NCI-H1436 treated with DMSO at 0.1 percent for 48 hours (cell line): ENCODE results near the gene TPGS1.

Experiments used
- DNase-seq: peaks from one replicate; lab custom pipeline; 2025; lab: John Stamatoyannopoulos, UW

Gene TPGS1, protein sequence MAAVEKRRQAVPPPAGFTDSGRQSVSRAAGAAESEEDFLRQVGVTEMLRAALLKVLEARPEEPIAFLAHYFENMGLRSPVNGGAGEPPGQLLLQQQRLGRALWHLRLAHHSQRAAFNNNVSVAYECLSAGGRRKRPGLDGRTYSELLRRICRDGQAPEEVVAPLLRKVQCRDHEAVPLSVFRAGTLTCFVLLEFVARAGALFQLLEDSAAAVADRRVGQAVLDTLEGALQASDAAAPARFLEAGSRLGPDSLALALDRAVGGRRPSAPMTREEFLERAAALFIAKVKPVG

DNA sequence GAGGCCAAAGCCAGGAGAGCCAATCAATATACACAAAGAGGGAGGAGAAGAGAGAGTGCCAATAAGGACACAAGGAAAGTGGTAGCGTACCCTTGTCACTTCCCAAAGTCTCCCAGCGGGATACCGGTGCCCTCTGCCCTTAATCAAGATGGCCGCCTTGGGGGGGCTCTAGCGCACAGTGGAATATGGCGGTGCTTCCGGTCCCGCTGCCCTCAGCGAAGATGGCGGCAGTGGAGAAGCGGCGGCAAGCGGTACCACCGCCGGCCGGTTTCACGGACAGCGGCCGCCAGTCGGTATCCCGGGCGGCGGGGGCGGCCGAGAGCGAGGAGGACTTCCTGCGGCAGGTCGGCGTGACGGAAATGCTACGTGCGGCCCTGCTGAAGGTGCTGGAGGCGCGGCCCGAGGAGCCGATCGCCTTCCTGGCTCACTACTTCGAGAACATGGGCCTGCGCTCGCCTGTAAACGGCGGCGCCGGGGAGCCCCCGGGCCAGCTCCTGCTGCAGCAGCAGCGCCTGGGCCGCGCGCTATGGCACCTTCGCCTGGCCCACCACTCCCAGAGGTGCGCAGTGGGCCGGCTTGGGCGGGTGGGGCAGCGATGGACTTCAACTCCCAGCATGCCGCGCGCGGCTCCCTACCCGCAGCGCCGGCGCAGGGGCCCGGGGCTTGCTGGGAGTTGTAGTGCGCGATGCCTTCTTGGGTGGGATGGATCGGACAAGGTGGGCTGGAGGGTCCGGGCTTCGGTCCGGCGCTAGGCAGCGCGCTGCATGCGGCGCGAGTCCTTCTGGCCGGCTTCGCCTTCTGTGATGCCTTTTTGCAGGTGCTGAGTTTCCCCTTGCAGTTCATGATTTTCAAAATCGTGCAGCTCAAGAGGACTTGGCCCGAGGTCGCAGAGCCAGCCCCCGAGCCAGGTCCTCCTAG lies at the start of gene TPGS1:
TSS of gene TPGS1 (plus strand) at position 212 of the 918 bp plus-strand sequence. CDS start at position 222, 10 bp downstream.
- DNase-seq, result no peak

DNA sequence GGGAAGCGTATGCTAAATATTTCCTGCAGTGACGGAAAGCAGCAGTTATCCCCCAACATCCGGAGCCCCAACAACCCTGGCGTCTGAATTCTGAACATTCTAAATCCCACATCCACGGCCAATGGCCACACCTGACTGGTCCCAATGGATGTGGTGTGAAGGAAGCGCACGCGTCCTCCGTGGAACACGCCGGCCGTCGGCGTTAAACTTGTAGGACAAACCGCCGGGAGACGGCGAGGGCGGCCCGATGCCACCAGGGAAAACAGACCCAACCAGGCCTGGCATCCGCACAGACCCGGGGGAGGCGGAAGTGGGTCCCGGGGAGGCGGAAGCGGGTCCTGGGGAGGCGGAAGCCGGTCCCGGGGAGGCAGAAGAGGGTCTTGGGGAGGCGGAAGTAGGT lies 49.7 kb upstream of the TPGS1 start:
- DNase-seq, result no peak

DNA sequence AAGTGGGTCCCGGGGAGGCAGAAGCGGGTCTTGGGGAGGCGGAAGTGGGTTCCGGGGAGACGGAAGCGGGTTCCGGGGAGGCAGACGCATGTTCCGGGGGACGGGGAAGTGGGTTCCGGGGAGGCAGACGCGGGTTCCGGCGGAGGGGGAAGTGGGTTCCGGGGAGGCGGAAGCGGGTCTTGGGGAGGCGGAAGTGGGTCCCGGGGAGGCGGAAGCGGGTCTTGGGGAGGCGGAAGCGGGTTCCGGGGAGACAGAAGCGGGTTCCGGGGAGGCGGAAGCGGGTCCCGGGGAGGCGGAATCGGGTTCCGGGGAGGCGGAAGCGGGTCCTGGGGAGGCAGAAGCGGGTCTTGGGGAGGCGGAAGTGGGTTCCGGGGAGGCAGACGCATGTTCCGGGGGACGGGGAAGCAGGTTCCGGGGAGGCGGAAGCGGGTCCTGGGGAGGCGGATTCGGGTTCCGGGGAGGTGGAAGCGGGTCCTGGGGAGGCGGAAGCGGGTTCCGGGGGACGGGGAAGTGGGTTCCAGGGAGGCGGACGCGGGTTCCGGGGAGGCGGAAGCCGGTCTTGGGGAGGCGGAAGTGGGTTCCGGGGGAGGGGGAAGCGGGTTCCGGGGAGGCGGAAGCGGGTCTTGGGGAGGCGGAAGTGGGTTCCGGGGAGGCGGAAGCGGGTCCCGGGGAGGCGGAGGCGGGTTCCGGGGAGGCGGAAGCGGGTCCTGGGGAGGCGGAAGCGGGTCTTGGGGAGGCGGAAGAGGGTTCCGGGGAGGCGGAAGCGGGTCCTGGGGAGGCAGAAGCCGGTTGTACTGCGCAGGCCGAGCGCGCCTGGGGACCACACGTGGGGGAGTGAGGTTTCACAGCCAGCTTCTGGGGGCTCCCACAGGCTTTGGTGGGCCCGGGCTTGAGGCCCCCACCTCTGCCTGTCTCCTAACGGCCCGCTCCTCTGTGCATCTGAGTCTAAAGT lies 48.9 kb upstream of the TPGS1 start:
- no peak for DNase-seq

DNA sequence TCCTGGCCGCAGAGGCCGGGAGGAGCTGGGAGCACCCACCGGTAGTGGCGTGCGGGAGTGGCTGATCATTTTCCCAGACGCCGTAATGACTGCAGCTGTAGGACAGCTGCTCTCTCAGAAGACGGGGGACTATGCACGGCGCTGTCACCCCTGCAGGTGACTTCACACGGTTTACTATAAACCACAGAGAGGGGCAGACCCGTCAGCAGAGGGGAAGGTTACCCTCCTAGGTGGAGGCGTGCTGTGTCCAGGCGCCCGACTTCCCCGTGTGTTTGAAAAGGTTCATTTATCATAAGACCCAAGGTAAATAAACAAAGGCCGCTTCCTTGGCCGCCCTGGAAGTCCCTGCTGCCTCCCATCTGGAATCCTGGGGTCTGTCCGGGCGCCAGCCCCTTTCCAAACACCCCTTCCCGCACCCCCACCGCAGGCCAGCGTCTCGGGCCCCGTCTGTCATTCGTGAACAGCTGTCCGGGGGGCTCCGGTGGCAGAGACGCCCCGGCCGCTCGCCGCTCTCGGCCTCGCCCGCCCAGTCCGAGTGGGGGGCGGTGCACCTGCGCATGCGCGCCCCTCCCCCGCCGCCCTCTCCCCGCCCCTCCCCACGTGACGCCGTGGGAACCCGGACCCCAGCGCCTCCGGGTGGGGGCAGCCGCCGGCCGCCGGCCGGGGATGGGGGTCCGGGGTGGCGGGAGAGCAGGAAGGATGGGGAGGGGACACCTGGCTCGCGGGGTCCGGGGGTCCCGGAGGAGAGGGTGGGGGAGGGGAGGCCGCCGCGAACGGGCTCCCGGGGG lies 47.4 kb upstream of the TPGS1 start:
- DNase-seq, result no peak

DNA sequence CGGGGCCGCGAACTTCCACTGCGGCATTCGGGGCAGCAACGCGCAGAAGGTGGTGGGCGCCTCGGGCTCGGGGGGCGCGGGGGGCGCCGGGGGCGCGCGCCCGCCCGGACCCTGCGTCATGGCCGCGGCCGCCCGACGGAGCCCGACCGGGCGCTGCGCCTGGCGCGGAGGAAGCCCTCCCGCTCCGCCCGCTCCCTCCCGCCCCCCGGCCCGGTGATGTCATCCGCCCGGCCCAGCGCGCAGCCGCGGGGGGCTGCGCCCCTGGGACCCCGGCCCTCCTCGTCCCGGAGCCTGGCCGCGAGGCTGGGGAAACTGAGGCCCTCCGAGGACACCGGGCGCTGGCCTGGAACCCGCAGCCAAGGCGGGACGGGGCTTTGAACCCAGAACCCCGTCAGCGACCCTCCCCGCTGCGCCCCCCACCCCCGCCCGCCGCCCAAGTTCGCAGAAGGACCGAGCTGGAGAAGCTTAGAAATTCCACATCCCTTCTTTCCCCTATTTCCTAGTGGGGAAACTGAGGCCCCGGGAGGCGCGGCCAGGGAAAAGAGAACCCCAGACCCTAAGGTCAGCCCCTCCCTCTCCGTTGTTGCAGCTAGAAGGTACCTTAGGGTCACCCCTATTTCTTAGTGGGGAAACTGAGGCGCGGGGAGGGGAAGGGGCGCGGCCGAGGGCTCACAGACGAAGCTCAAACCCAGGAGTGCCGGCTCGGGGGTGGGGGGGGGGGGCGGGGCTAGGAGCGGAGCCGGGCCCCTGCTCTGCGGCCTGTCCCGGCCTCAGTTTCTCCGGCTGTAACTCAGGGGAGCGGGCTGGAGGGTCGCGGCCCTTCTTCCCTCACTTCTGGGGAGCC lies 46.2 kb upstream of the TPGS1 start, which contains the start of gene SHC2:
TSS of gene SHC2 (minus strand) at position 157 of the 844 bp plus-strand sequence. CDS start at position 120, 37 bp downstream.
- no peak for DNase-seq

DNA sequence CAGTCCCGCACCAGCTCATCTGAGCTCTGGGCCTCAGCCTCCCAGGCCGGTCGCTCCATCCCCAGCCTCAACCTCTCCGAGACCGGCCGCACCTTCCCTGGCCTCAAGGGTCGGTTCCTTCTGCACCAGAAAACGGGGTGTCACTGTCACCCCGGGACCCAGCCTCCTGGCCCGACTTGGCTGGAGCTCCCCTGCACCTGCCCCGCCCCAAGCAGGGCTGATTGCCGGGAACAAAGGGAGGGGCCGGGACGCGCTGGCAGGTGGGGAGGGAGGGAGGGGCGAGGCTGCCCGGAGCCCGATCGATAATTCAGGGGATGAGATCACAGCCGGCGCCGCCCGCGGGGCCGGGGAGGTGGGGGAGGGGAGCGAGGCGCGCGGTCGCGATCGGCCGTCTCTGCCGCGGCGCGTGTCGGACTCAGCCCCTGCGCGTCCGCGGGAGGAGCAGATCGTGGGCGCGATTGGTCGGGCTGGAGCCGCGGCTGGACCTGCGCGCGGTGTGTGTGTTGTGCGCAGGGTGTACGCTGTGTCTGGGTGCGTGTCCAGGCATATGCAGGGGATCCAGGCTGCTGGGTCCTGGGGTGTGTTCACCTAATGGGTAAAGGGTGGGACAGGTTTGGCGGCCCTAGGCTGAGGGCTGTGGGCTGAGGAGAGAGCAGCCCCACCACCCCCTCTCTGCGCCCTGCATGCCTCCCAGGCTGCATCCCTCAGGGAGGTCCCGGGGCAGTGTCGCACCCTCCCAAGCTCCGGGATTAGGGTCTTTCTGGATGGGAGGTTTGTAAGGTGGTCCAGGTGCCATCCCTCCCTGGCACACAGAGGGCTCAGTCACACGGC lies 45.4 kb upstream of the TPGS1 start:
- no peak for DNase-seq

DNA sequence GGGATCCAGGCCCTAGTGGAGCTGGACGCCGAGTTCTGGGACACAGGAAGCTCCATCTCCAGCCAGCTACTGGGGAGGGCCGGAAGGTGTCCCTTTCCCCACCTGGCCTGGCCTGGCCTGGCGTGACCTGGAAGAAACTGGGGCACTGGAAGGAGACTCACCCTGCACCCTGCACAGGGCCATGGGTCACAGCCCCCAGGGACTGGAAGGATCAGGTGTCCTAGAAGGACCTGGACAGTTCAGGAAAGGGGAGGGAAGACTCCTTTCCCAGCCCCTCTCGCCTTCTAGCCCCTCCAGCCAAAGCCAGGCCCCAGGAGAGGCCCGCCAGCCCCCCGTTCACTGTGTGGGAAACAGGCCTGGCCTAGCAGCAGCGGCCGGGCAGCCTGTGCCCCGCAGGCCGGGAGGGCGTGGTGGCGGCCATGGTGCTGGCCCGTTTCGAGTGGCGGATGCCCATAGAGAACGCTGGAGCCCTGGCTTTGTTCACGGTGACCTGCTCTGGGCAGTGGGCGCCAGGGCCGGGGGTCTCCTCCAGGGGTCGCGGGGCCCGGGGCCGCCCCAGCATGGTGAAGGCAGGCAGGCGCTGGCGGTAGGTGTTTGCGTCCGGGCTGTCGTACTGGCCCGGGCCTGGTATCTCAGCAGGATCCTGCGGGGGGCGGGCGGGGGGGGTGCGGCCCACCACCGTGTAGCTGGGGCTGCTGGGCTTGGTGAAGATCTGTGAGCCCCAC lies 43.7 kb upstream of the TPGS1 start:
- no peak for DNase-seq

DNA sequence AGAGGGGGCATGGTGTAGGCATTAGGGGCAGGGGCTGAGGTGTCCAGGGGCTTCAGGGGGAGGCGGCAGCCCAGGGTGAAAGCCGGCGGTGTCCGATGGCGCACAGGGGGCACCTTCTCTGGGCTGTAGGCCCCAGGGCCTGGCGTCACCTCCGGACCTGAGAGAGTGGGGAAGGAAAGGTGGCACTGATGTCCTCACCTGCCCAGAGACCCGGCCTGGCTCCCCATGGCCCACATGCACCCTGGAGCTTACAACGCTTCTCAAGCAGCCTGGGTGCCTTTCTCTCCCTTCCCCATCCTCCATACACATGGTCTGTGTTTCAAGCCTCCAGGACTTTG lies 43.1 kb upstream of the TPGS1 start:
- no peak for DNase-seq

DNA sequence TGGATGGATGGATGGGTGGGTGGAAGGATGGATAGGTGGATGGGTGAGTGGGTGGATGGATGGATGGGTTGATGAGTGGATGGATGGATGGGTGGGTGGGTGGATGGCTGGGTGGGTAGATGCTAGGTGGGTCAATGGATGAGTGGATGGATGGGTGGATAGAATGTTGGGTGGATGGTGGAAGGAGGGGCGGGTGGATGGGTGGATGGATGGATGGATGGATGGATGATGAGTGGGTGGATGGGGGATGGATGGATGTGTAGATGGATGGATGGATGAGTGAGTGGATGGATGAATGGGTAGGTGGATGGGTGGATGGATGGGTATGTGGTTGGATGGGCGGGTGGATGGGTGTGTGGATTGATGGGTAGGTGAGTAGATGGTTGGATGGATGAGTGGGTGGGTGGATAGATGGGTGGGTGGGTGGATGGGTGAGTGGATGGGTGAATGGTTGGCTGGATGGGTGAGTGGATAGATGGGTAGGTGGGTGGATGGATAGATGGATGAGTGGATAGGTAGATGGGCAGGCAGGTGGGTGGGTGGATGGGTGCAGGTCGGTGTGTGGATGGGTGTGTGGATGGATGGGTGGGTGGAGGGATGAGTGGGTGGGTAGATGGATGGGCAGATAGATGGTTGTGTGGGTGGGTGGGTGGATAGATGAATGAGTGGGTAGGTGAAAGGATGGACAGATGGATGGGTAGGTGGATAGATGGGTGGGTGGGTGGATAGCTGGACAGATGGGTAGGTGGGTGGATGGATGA lies 42.1 kb upstream of the TPGS1 start:
- no peak for DNase-seq

DNA sequence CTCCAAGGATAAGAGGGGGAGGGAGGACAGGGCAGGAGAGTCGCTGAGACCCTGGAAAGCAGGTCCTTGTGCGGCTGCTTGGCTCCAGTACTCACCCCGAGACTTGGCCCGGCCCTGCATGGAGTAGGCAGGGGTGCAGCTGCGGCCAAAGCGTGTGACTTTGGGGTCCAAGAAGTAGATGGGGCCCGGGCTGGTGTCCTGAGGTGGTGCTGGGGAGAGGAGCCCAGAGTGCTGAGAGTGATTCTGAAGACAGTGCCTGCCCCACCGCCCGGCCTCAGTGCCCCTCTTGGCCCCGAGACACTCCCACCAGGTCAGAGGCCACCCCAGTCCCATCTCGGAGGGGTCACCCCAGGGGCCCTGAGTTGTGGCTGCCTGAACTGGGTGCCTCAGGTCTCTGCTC lies 39.7 kb upstream of the TPGS1 start:
- no peak for DNase-seq

DNA sequence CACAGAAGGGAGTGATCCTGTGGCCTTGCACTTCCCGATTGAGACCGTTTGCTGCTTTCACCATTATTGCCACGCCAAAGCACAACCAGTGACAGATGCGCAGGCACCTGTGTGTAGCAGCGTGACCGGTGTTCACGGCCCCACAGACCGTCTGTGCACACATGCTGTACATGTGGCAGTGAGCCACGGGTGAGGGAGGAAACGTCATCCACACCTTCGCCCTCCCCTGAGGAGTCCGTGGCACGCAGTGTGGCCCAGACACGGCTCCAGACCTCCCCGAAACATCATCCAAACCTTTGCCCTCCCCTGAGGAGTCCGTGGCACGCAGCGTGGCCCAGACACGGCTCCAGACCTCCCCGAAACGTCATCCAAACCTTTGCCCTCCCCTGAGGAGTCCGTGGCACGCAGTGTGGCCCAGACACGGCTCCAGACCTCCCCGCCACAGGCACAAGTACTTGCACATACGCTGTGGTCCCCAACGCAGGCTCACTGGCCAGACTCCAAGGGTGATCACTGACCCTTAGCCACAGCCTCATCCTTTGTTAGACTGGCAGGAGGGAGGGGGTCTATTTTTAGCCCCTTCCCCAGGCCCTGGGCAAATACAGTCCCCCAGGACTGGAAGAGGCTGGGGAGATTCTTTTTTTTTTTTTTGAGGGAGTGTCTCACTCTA lies 38.6 kb upstream of the TPGS1 start:
- DNase-seq, result no peak

DNA sequence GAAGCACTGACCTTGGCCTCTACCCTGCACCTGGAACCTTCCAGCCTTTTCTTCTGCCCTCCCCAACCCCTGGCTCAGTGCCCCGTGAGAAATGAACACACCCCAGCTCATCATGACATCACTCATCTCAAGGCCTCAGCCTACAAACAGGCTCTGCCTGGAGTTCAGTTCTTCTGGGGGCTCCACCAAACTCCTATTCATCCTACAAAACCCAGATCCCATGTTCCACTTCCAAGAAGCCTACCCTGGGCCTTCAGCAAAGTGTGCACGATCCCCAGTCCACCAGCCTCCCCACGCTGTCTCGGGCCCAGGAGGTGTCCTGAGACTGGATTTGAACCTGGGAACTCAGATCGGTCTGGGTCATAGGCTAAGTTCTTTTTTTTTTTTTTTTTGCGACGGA lies 37.5 kb upstream of the TPGS1 start:
- no peak for DNase-seq

DNA sequence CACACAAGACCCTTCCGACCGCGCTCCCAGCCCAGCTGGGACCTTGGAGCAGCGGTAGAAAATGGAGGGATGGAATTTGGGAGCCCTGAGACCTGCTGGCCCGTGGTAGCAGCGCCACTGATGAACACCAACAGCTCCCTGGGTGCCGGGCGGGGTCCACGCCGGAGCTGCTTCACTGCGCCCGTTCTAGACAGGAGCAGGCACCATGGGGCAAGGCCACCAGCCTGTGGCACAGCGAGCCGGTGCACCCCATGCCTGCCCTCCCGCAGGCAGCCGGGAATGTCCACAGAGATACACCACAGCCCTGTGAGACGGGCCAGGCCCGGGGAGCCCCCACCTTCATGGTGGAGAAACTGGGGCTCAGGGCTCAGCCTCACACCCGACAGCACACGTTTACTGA lies 36.6 kb upstream of the TPGS1 start:
- no peak for DNase-seq

DNA sequence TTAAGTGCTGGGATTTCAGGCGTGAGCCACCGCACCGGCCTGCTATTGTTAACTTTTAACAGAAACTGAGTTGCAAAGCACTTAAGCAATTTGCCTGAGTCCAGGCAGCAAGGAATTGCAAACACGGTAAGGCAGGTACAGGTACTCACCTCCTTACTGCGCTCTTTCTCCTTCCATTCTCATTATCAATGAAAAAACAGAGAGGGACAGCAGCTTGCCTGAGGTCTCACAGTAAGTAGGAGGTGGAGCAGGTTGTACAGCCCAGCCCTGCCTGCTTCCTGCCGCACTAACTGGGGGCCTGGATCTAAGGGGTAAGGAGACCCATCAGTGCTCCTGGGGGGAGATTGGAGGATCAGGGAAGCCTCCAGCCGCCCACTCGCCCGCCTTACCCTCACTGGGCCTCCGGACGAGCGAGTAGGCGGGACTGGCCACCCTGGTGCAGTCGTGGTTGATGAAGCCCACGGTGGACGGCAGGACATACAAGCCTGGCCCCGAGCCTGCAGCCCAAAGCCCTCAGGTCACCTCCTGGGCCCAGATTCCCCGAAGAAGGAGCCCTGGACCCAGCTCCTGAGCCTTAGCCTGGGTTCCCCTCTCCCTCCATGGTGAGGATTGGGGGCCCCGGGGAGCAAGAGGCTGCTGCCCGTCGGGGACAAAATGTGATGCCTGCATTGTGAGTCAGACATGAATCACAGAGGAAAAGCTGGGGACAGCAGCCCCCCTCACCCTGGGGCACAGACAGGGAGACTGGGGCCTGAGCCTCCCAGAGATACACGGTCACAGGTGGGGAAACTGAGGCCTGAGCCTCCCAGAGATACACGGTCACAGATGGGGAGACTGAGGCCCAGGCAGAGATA lies 35.1 kb upstream of the TPGS1 start:
- no peak for DNase-seq

DNA sequence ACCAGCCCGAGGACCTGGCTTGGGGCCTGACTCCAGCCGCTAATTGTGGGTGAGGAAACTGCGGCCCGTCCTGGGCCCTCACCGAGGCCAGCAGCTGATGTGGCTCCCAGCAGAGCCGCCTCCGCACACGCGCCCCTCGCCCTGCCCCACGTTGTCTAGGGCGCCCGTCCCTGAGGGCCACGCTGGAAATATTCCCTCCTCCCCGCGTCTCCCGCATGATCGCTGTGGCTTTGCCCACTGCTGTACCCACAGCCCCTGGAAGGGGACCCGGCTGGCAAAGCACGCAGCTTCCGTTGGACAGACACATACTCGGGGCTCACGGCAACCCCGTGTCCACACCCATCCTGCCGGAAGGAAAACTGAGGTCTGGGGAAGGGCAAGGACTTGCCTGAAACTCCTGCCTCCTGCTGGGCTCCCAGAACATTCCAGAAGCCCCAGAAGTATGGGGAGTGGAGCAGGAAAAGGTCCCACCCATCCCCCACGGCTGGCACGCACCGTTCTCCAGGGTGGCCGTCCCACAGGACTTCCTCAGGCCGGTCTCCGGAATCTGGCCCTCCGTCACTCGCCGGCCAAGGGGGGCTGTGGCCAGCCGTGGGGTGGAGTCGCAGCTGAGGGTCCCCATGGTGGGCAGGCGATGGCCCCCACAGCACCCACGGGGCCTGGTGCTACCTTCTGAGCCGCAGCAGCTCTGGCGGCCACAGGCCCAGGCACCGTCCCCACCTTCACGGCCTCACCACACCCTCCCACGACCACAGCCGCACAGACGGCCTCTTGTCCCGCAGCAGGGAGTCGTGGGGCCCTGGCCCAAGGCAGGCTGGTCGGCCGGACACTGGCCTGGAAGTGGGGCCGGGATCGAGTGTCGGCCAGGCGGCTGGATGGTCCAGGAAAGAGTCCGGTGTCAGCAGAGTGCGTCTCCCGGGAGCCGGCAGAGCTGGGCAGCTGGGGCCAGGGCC lies 32.9 kb upstream of the TPGS1 start:
- no peak for DNase-seq
